Ascending aorta (tissue), 2 donors: ENCODE results near the gene OR5AN1. TPM values are rescaled to one million over a fixed set of nuclear protein-coding genes. Genes with fewer than 3 reads are reported as not detected.
"Not testable (repeated sequence)": the region's sequence is repeated elsewhere in the genome, so short reads cannot be mapped to it uniquely, and the experiment has no call there.

Experiments used
- DNase-seq, 2 donors: peaks; one replicate each; pipeline ENCODE4 v3.0.0-alpha.2; 2019; ENCODE audit warnings: low spot score in 2 of 2
- H3K27ac ChIP-seq, 2 donors: fragments of 200-600 bp; sonication (generic); one replicate each; pipeline ENCODE4 v1.5.1; 2016 to 2017; ENCODE audit warnings: mild to moderate bottlenecking in 1 of 2
- H3K27me3 ChIP-seq: fragments of 200-600 bp; sonication (generic); one replicate; pipeline ENCODE4 v1.5.1; 2017
- H3K36me3 ChIP-seq, 2 donors: fragments of 200-600 bp; sonication (generic); one replicate each; pipeline ENCODE4 v1.5.1; 2016
- H3K4me1 ChIP-seq, 2 donors: fragments of 200-600 bp; sonication (generic); one replicate each; pipeline ENCODE4 v1.5.1; 2016 to 2017; ENCODE audit warnings: mild to moderate bottlenecking in 1 of 2
- H3K4me3 ChIP-seq, 2 donors: fragments of 200-600 bp; sonication (generic); one replicate each; pipeline ENCODE4 v1.5.1; 2016 to 2017; ENCODE audit warnings: mild to moderate bottlenecking in 1 of 2
- H3K9me3 ChIP-seq, 2 donors: fragments of 200-600 bp; sonication (generic); one replicate each; pipeline ENCODE4 v1.5.1; 2016
- CTCF ChIP-seq, 3 experiments: fragments of 200-600 bp in 2 of 3; fragments of 450-650 bp in 1 of 3; sonication (generic) in 2 of 3; IDR thresholded peaks; one replicate each; pipeline ENCODE4 v1.5.1; 2016 to 2019; ENCODE audit warnings: antibody characterized with exemption in 3 of 3, mild to moderate bottlenecking in 1 of 3, moderate library complexity in 1 of 3
- intact Hi-C: fragments of 100-400 bp; cut with DNase I; formaldehyde crosslinking; loops from one replicate; pipeline ENCODE4 v1.15.1; 2023
- total RNA-seq: library from RNA; depleted of rRNA; stranded (reverse); fragments of >200 nt; gene quantifications from one replicate; pipeline ENCODE4 v1.1.0, GENCODE V29; 2016

Gene OR5AN1, protein sequence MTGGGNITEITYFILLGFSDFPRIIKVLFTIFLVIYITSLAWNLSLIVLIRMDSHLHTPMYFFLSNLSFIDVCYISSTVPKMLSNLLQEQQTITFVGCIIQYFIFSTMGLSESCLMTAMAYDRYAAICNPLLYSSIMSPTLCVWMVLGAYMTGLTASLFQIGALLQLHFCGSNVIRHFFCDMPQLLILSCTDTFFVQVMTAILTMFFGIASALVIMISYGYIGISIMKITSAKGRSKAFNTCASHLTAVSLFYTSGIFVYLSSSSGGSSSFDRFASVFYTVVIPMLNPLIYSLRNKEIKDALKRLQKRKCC
- total RNA-seq, result not detected

DNA sequence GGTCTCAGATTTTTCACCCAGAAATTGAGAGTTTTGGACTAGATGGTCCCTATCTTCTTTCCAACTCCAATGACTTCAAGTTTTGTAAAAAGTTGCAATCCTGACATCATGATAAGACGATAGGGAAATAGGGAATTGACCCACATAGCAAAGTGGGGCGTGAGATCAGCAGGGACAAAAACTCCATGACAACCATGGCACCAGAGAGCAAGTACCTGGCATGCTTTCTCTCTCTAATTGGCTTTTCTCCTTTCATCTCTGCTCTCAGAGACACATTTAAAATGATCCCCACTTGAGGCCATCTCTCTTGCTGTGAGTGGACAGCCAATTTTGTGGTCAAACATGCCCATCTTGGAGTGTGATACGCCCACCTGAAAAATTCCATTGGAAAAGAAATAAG, at the start of gene OR5AN1:
OR5AN1 (plus strand) TSS at position 301 of the 400 bp plus-strand sequence. CDS start 5,564 bp downstream, outside the sequence.
- Histone ChIP-seq H3K36me3 (no peaks in the 10 kb centered on the region), H3K27me3 (no peaks in the 10 kb centered on the region), H3K27ac (no peak within 1 kb of the TSS), H3K4me3 (no peak within 1 kb of the TSS), H3K4me1 (no peaks in the 10 kb centered on the region), H3K9me3 (no peaks in the 10 kb centered on the region)
- DNase-seq, result no peak
- TF ChIP-seq CTCF (IDR thresholded peaks at IDR 0.05), result no peak
- intact Hi-C loops, result no loop called here

DNA sequence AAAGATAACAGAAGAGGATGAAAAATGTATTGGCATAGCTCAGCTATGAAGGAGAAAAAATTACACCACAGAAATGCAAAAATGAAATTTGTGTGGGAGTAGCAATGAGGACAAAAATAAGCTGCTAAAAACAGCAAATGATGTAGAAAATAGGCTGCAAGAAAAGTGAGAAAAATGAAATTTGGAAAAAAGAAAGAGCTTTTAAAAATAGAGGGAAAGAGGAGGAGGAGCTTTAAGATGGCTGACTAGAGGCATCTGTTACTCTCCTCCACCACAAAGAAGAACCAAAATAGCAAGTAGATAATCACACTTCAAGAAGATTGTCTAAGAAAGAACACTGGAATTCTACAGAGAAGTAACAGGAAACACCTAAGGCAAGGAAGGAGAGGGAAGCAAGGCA, 23.7 kb upstream of the OR5AN1 start:
- Histone ChIP-seq H3K4me3 (no peak overlapping the region), H3K36me3 (no peaks in the 10 kb centered on the region), H3K27me3 (no peaks in the 10 kb centered on the region), H3K4me1 (no peaks in the 10 kb centered on the region), H3K9me3 (no peaks in the 10 kb centered on the region), H3K27ac (no peak overlapping the region)
- no peak for TF ChIP-seq CTCF (IDR thresholded peaks at IDR 0.05)
- intact Hi-C loops, result no loop called here
- no peak for DNase-seq

DNA sequence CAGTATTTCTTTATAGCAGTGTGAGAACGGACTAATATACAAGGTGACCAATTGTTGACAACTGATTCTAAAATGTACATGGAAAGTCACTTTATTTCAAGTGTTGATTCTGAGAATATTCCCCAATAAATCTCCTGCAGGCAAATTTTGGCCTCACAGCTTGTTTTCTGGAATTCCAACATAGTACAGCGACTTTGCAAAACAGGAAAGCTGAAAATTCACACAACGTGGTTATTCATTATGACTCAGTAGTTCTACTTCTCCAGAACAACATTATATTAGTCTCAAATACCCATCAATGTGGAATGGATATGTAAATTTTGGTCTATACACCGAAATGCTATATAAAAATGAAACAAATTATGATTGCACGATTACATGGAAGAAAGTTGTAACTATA, 22.5 kb upstream of the OR5AN1 start:
- TF ChIP-seq CTCF (IDR thresholded peaks at IDR 0.05), result no peak
- Histone ChIP-seq H3K36me3 (no peaks in the 10 kb centered on the region), H3K9me3 (peaks cover 0 to 3% of the 10 kb centered on the region in 2 donors), H3K4me3 (no peak overlapping the region), H3K27me3 (no peaks in the 10 kb centered on the region), H3K4me1 (no peaks in the 10 kb centered on the region), H3K27ac (no peak overlapping the region)
- no peak for DNase-seq
- intact Hi-C loops, result no loop called here

- no peak for TF ChIP-seq CTCF (IDR thresholded peaks at IDR 0.05)
- peaks cover 0 to 6% of the 10 kb centered on the region in 2 donors for H3K9me3 ChIP-seq
- intact Hi-C loops, result no loop called here
- H3K36me3 ChIP-seq, result no peaks in the 10 kb centered on the region
- no peak for DNase-seq
- H3K27ac ChIP-seq, result no peak overlapping the region
- no peaks in the 10 kb centered on the region for H3K27me3 ChIP-seq
- H3K4me1 ChIP-seq, result no peaks in the 10 kb centered on the region
- no peak overlapping the region for H3K4me3 ChIP-seq
Measured at GRCh38 chr11:59336931-59337330, 21.8 kb upstream of the OR5AN1 start.

DNA sequence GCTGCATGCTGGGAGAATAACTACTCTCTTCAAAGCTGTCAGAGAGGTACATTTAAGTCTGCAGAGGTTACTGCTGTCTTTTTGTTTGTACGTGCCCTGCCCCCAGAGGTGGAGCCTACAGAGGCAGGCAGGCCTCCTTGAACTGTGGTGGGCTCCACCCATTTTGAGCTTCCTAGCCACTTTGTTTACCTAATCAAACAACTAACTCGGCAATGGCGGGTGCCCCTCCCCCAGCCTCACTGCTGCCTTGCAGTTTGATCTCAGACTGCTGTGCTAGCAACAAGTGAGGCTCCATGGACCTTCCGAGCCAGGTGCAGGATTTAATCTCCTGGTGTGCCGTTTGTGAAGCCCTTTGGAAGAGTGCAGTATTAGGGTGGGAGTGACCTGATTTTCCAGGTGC, 9.0 kb upstream of the OR5AN1 start:
- DNase-seq, H3K36me3 ChIP-seq, H3K27me3 ChIP-seq, H3K27ac ChIP-seq, H3K4me1 ChIP-seq, H3K9me3 ChIP-seq, intact Hi-C loops, H3K4me3 ChIP-seq: not testable (repeated sequence)

GRCh38 chr11:59355226-59355625, 3.5 kb upstream of the OR5AN1 start:
- no peak for DNase-seq
- H3K27me3 ChIP-seq, result no peaks in the 10 kb centered on the region
- H3K27ac ChIP-seq, result no peak overlapping the region
- no peaks in the 10 kb centered on the region for H3K4me1 ChIP-seq
- H3K36me3 ChIP-seq, result no peaks in the 10 kb centered on the region
- no peak overlapping the region for H3K4me3 ChIP-seq
- no peaks in the 10 kb centered on the region for H3K9me3 ChIP-seq
- intact Hi-C loops, result no loop called here
- TF ChIP-seq CTCF (IDR thresholded peaks at IDR 0.05), result no peak
